Left colon (tissue), 2 donors: Measurements from ENCODE around the gene HPS4. TPM values are rescaled to one million over a fixed set of nuclear protein-coding genes. Genes with fewer than 3 reads are reported as not detected.
A peak's percentile ranks its signal among the peaks of the same experiment; 100 is the strongest.
"Not testable (repeated sequence)": the region's sequence is repeated elsewhere in the genome, so short reads cannot be mapped to it uniquely, and the experiment has no call there.

ENCODE experiments used
- ATAC-seq: fragments of 200-7000 bp; cut with Tn5 transposase; one replicate; pipeline ENCODE4 v1.9.1; 2020; ENCODE audit warnings: mild to moderate bottlenecking, moderate library complexity
- DNase-seq, 2 donors: peaks; one replicate each; pipeline ENCODE4 v3.0.0-alpha.2; 2020
- intact Hi-C, 2 donors: fragments of 100-400 bp; cut with DNase I in 1 of 2; cut with micrococcal nuclease in 1 of 2; formaldehyde crosslinking; loops; one replicate each; pipeline versions ENCODE4 v1.11.2 to v1.14.0; 2022; cut with DNase I, micrococcal nuclease
- long read RNA-seq: library from polyadenylated mRNA; unstranded; transcript quantifications from one replicate; pipeline ENCODE4 v2.0.0, GENCODE V29; 2021
- total RNA-seq, 2 donors: library from RNA; stranded (reverse); fragmentation: NEBNext Ultra II Directional; extraction: Animal tissue kit (Norgen Biotek cat#: 25700); gene quantifications; one replicate each; pipeline ENCODE4 v1.2.1, GENCODE V29; 2021
- donor health status: DM: no; HTN: no; CAD: no.
- donor health status: DM: yes; HTN: yes; CAD: no.

HPS4 gene
- total RNA-seq = 10 to 100 TPM; 21.9 to 26.9 TPM
- long read RNA-seq, full-length matches to known transcripts = 4 of 36 reads
- long read RNA-seq, partial matches to known transcripts = 28 of 36 reads
- long read RNA-seq, other reads (novel, unspliced or antisense) = 4 of 36 reads

- peak; percentile 86 to 95 for DNase-seq
- peak; percentile 88 for ATAC-seq
- intact Hi-C loops = no loop called here
Measured at GRCh38 chr22:26483439-26484359, at the start of gene HPS4, which contains the start of gene SRRD. HPS4 (minus strand) TSS chr22:26483783; CDS start chr22:26481762, 2,021 bp downstream. SRRD (plus strand) TSS chr22:26483877; CDS start chr22:26483891, 14 bp downstream.

- intact Hi-C loops = no loop called here
- ATAC-seq = no peak
- DNase-seq = no peak
Measured at GRCh38 chr22:26529345-26529744, 45.8 kb upstream of the HPS4 start.

- intact Hi-C loops, DNase-seq, ATAC-seq: not testable (repeated sequence)
Measured at GRCh38 chr22:26528518-26528917, 44.9 kb upstream of the HPS4 start.

GRCh38 chr22:26527574-26528465 lies 44.2 kb upstream of the HPS4 start:
- DNase-seq = no peak
- no peak for ATAC-seq
- intact Hi-C loops = no loop called here

- intact Hi-C loops = no loop called here
- no peak for DNase-seq
- no peak for ATAC-seq
Measured at GRCh38 chr22:26527167-26527566, 43.6 kb upstream of the HPS4 start.

- intact Hi-C loops = no loop called here
- ATAC-seq (no peak), DNase-seq (no peak)
Measured at GRCh38 chr22:26525946-26526564, 42.5 kb upstream of the HPS4 start.

- ATAC-seq = no peak
- DNase-seq = no peak
- intact Hi-C loops = no loop called here
Measured at GRCh38 chr22:26524870-26525269, 41.3 kb upstream of the HPS4 start.

GRCh38 chr22:26522592-26522991 lies 39.0 kb upstream of the HPS4 start:
- intact Hi-C loops = no loop called here
- DNase-seq (no peak), ATAC-seq (no peak)

- no peak for DNase-seq
- intact Hi-C loops = no loop called here
- no peak for ATAC-seq
Measured at GRCh38 chr22:26522012-26522411, 38.4 kb upstream of the HPS4 start.

- ATAC-seq = no peak
- no peak for DNase-seq
- intact Hi-C loops = no loop called here
Measured at GRCh38 chr22:26517429-26517828, 33.8 kb upstream of the HPS4 start.

GRCh38 chr22:26516503-26516902 lies 32.9 kb upstream of the HPS4 start:
- intact Hi-C loops = no loop called here
- ATAC-seq (no peak), DNase-seq (no peak)

GRCh38 chr22:26515931-26516330 lies 32.3 kb upstream of the HPS4 start:
- no peak for ATAC-seq
- no peak for DNase-seq
- intact Hi-C loops = no loop called here

- ATAC-seq = no peak
- intact Hi-C loops = no loop called here
- DNase-seq = no peak
Measured at GRCh38 chr22:26514419-26515161, 31.0 kb upstream of the HPS4 start.

GRCh38 chr22:26513838-26514237 lies 30.3 kb upstream of the HPS4 start:
- DNase-seq (no peak), ATAC-seq (no peak)
- intact Hi-C loops = no loop called here

GRCh38 chr22:26512149-26512793 lies 28.7 kb upstream of the HPS4 start, which contains the start of gene TFIP11:
TFIP11 (minus strand) TSS chr22:26512473; CDS start chr22:26510272, 2,201 bp downstream.
- ATAC-seq = peak; percentile 99
- DNase-seq = peak; percentile 93 to 98
- intact Hi-C loops = no loop called here

- ATAC-seq = no peak
- intact Hi-C loops = no loop called here
- DNase-seq = no peak
Measured at GRCh38 chr22:26508148-26508547, 24.6 kb upstream of the HPS4 start.

GRCh38 chr22:26503758-26504157 lies 20.2 kb upstream of the HPS4 start:
- ATAC-seq = no peak
- intact Hi-C loops = no loop called here

More at GRCh38 chr22:26503758-26504157, 20.2 kb upstream of the HPS4 start:
- DNase-seq = no peak
